ENCODE measurements around the gene SERHL2. TPM values are rescaled to one million over a fixed set of nuclear protein-coding genes. Genes with fewer than 3 reads are reported as not detected.
"Not testable (repeated sequence)": the region's sequence is repeated elsewhere in the genome, so short reads cannot be mapped to it uniquely, and the experiment has no call there.

The SERHL2 gene
- total RNA-seq, 2 experiments from 2014 or later = 0.83 to 0.97 TPM

DNA sequence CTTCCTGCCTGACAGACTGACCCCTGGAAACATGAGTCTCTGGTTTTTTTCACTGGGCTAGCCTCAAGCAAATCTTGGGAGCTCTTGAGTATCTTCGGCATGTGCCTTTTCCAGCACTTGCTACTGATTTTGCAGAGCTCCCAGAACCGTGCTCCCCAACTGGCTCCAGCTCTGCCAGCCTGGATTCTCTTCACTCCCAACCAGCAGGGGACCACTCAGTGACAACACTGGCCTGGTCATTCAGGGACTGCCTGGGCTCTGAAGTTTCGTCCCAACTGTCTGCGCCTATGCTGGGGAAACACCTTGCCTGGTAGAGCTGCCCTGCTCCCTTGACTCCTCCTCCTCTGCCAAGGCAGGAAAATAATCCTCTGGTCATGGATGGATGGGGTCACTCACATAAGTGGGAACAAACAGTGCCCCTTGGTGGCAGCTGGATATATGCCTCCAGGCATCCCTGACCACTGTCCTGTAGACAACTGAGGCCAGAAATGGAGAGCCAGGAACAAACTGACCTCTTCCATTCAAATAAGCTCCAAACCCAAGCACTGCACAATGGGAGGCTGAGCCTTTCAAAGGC is 30.7 kb downstream of the SERHL2 start:
- Mint-ChIP-seq H3K27me3 (no peaks in the 10 kb centered on the region), H3K9me3 (no peaks in the 10 kb centered on the region), H3K36me3 (ENCODE audit: low read depth) (peaks cover 37% of the 10 kb centered on the region), H3K4me3 (no peak overlapping the region), H3K27ac (no peak overlapping the region), H3K4me1 (peaks cover 10% of the 10 kb centered on the region)
- CTCF ChIA-PET = interaction anchor here (1.4 kb wide), 1 partner anchor 9 kb away, joined by 4 read pairs; no protein-coding TSS in a partner anchor
- no peak for DNase-seq
- POLR2A ChIA-PET = no interaction called here

DNA sequence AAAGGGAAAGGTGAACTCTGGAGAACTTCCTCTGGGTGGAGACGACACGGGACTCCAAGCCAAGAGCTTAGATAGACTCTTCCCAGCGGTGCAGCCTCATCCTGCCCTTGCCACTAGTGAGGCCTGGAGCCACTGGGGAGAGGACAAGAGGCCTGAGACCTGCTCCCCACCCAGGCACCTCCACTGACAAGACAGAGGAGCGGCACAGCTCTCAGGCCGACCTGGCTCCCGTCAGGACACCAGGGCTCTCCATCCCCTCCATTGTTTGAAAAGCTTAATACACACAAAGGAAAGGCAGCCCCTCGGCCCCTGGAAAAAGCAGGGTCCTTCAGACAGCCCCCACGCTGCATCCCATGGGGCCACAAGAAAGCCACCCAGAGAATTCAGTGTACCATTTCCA is 31.3 kb downstream of the SERHL2 start:
- CTCF ChIA-PET = interaction anchor here (1.2 to 1.4 kb wide), 2 partner anchors 8 to 24 kb away, joined by 4 to 5 read pairs; no protein-coding TSS in a partner anchor
- H3K27ac Mint-ChIP-seq = no peak overlapping the region
- H3K4me3 Mint-ChIP-seq = no peak overlapping the region
- peaks cover 41% of the 10 kb centered on the region for H3K36me3 Mint-ChIP-seq (ENCODE audit: low read depth)
- no peak for DNase-seq
- POLR2A ChIA-PET = no interaction called here
- peaks cover 10% of the 10 kb centered on the region for H3K4me1 Mint-ChIP-seq
- no peaks in the 10 kb centered on the region for H3K27me3 Mint-ChIP-seq
- no peaks in the 10 kb centered on the region for H3K9me3 Mint-ChIP-seq

DNA sequence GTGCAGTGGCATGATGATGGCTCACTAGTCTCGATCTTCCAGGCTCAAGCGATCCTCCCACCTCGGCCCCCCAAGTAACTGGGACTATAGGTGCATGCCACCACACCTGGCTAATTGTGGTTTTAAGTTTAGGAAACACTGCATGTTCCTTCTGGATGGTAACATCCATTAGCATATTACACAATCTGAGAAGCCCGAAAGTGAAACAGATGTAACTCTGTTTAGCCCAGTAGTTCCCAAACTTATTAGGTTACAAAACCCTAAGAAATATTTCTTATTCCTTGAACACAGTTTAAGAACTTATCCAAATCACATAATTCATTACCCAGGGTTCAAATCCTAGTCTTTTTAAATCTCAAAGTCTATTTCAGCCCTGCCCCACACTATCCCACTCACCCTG is 32.6 kb downstream of the SERHL2 start:
- peaks cover 6% of the 10 kb centered on the region for H3K4me1 Mint-ChIP-seq
- H3K4me3 Mint-ChIP-seq = no peak overlapping the region
- no peaks in the 10 kb centered on the region for H3K9me3 Mint-ChIP-seq
- no peak for DNase-seq
- H3K27ac Mint-ChIP-seq = no peak overlapping the region
- ChIA-PET CTCF (no interaction called here), POLR2A (no interaction called here)
- peaks cover 48% of the 10 kb centered on the region for H3K36me3 Mint-ChIP-seq (ENCODE audit: low read depth)
- H3K27me3 Mint-ChIP-seq = no peaks in the 10 kb centered on the region

DNA sequence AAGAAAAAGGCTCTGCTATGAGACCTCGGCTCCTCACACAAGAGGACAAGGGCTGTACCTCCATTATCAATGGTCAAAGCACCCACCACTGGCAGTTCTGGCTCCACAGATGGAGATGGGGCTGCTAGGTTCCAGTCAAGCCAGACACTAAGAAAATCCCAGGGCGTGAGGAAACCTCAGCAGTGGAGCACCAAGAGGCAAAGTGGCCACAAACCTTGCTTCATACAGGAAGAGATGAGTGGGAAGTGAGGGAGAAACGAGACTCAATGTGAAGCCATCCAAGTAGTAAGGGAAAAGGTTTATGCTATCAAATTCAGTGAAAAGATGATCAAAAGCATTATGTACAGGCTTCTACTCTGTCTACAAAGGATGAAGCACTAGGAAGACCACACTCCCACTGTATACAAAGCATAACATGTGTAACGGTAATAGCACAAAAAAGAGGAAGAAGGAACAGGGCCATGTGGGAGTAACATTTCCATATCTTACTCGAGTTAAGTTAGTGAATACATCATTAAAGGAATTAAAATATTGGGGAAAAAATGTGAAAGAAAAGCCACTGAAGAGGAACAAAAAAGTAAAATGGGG is 33.9 kb downstream of the SERHL2 start:
- CTCF ChIA-PET = interaction anchor here (0.6 kb wide), 1 partner anchor 70 kb away, joined by 4 read pairs; no protein-coding TSS in a partner anchor
- no peak overlapping the region for H3K4me3 Mint-ChIP-seq
- H3K27me3 Mint-ChIP-seq = no peaks in the 10 kb centered on the region
- DNase-seq = no peak
- H3K27ac Mint-ChIP-seq = no peak overlapping the region
- POLR2A ChIA-PET = no interaction called here
- no peaks in the 10 kb centered on the region for H3K4me1 Mint-ChIP-seq
- H3K36me3 Mint-ChIP-seq (ENCODE audit: low read depth) = peaks cover 45% of the 10 kb centered on the region
- no peaks in the 10 kb centered on the region for H3K9me3 Mint-ChIP-seq

DNA sequence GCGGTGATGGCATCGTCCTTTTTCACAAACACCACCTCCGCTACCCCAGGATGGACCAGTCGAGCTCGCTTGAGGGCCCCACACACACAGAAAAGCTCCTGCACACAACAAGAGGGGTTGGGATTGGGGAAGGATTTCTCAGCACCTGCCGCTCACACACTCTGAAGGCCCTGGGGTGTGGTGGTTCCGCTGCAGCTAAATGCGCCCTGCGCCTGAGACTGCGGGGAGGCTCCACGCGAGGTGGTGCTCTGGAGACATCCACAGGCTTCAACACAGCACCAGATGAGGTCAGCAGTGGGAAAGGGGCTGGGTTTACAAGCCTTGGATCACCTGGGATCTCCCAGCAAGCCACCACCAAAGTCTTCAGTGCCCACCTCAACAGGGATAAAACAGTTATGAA is 38.2 kb downstream of the SERHL2 start:
- H3K4me1 Mint-ChIP-seq = no peaks in the 10 kb centered on the region
- H3K36me3 Mint-ChIP-seq (ENCODE audit: low read depth) = peaks cover 43% of the 10 kb centered on the region
- DNase-seq = no peak
- ChIA-PET CTCF (interaction anchor here (0.6 kb wide), 1 partner anchor 9 kb away, joined by 4 read pairs; no protein-coding TSS in a partner anchor), POLR2A (no interaction called here)
- no peaks in the 10 kb centered on the region for H3K9me3 Mint-ChIP-seq
- no peaks in the 10 kb centered on the region for H3K27me3 Mint-ChIP-seq
- no peak overlapping the region for H3K4me3 Mint-ChIP-seq
- no peak overlapping the region for H3K27ac Mint-ChIP-seq

DNA sequence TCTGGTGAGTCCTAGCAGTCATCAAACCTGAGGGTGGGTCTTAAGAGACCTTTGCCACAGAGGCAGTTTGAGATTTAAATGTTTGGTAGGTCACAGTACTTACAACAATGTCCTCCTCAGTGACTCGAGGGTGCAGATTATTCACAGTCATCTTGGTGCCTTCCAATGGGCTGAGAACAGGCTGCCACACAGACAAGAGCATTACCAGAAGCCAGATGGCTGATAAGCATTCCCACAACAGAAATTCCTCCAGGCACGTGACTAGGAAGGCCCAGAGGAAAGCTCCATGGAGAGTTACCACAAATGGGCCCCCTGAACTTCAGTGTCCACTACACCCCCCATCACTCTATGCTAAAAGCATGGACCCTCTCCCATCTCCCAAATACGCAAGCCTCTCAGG is 41.7 kb downstream of the SERHL2 start:
- Mint-ChIP-seq H3K27ac (no peak overlapping the region), H3K27me3 (no peaks in the 10 kb centered on the region), H3K9me3 (no peaks in the 10 kb centered on the region), H3K36me3 (ENCODE audit: low read depth) (peaks cover 41% of the 10 kb centered on the region), H3K4me1 (no peaks in the 10 kb centered on the region), H3K4me3 (no peak overlapping the region)
- ChIA-PET POLR2A (no interaction called here), CTCF (interaction anchor here (1.0 kb wide), 1 partner anchor 19 kb away, joined by 4 read pairs; the partner anchor contains the start of gene POLDIP3)
- DNase-seq = no peak

DNA sequence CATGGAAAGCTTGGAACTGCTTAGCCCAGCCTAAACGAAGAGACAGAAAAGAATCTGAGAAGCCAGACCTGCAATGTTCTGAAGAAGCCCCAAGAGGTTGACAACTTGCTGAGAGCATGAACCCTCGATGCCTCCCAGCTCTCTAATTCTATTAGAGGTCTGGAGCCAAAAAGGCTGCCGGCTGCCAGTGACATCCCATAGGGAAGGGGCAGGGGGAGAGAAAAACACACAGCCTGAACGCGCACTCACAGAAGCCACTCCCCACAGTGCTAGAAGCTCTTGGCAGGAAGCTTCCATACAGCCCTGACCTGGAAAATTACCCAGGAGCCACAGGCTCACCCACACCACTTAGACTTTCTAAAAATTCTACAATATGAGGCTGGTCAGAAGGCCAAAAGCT is 42.6 kb downstream of the SERHL2 start:
- Mint-ChIP-seq H3K4me3 (no peak overlapping the region), H3K4me1 (no peaks in the 10 kb centered on the region), H3K27me3 (no peaks in the 10 kb centered on the region), H3K9me3 (no peaks in the 10 kb centered on the region), H3K36me3 (ENCODE audit: low read depth) (peaks cover 43% of the 10 kb centered on the region), H3K27ac (no peak overlapping the region)
- ChIA-PET POLR2A (no interaction called here), CTCF (interaction anchor here (0.6 to 1.0 kb wide), 2 partner anchors 18 to 29 kb away, joined by 3 to 4 read pairs; partner anchors contain the start of gene POLDIP3)
- no peak for DNase-seq

DNA sequence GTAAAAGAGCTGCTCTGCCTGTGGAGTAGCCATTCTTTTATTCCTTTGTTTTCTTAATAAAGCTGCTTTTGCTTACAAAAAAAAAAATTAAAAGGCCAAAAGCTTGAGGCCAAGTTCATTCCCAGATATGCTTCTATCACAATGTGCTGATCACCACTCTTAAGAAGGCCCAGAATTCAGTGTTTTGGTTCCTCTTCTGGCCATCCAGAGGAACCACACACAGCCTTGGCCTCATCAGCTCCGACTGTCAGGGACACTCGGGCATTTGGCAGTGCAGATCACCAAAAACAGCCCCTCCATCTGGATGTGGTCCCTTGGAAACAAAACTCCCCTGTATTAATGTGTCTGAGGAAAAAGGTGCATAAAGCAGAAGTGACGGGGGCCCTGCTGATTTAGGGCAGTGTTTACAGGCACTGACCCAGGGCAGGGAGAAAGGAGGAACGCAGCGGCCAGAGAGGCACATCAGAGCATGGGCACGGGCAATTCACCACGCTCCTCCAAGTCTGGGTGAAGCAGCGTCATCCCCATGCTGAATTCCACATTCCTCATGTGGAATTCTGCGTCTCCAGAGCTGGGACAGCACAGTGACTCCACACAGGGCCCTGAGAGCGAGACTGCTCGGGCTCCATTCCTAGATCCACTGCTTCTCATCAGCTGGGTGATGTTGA is 43.2 kb downstream of the SERHL2 start:
- Mint-ChIP-seq H3K36me3 (ENCODE audit: low read depth) (peaks cover 44% of the 10 kb centered on the region), H3K9me3 (no peaks in the 10 kb centered on the region), H3K4me3 (no peak overlapping the region), H3K4me1 (peaks cover 4% of the 10 kb centered on the region), H3K27ac (no peak overlapping the region), H3K27me3 (no peaks in the 10 kb centered on the region)
- CTCF ChIA-PET = interaction anchor here (0.7 kb wide), 1 partner anchor 421 kb away, joined by 4 read pairs; no protein-coding TSS in a partner anchor
- POLR2A ChIA-PET = no interaction called here
- DNase-seq = no peak

DNA sequence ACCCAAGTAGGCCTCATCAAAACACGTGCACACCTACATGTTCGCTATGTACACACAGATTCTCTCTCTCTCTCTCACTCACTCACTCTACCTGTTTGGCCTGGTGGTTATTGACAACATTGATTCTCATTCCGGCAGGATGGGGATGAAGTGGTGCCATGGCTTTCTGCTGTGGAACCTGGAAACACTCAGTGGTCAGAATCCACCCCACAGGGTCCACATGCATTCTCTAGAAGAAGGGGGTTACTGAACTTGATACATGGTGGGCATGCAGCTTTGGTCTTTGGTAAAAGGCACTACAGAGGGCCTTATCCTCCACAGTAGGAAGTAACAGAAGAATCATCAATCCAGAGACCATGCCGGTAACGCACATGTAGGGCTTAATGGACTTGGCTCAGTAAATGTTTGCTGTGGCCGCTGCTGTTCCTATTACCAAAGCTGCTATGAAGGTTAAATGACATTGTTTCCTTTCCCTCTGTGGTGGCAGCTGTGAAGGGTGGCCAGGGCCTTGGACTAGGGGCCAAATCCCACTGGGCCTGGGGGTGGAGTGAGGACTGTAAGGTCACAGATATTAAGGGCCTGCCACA is 48.2 kb downstream of the SERHL2 start:
- DNase-seq = no peak
- H3K4me1 Mint-ChIP-seq = peaks cover 4% of the 10 kb centered on the region
- POLR2A ChIA-PET = no interaction called here
- H3K9me3 Mint-ChIP-seq = no peaks in the 10 kb centered on the region
- H3K27me3 Mint-ChIP-seq = no peaks in the 10 kb centered on the region
- peaks cover 33% of the 10 kb centered on the region for H3K36me3 Mint-ChIP-seq (ENCODE audit: low read depth)
- H3K27ac Mint-ChIP-seq = no peak overlapping the region
- CTCF ChIA-PET = interaction anchor here (0.6 to 2.4 kb wide), 2 partner anchors 9 to 10 kb away, joined by 4 to 5 read pairs; no protein-coding TSS in a partner anchor
- no peak overlapping the region for H3K4me3 Mint-ChIP-seq

DNA sequence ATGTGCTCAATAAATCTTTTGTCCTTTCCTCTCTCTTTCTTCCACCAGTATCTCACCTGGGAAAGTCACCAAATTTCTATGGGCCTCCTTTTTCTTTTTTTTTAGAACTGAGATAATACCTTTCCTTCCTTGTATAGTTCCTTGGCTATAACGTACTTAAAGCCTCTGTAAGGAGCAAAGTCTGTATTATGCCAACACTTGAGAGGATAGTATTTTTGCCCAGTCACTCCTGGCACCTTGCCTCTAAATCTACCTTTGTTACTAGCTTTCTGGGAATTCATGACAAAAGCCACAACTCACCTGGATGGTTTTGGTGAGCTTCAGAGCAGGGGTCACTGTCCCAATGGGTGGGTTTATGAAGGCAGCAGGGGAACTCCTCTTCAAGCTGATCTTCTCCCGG is 48.7 kb downstream of the SERHL2 start:
- H3K4me1 Mint-ChIP-seq = peaks cover 4% of the 10 kb centered on the region
- H3K27me3 Mint-ChIP-seq = no peaks in the 10 kb centered on the region
- peaks cover 33% of the 10 kb centered on the region for H3K36me3 Mint-ChIP-seq (ENCODE audit: low read depth)
- H3K9me3 Mint-ChIP-seq = no peaks in the 10 kb centered on the region
- CTCF ChIA-PET = no interaction called here
- H3K27ac Mint-ChIP-seq = no peak overlapping the region
- H3K4me3 Mint-ChIP-seq = no peak overlapping the region
- POLR2A ChIA-PET = no interaction called here
- DNase-seq = no peak

DNA sequence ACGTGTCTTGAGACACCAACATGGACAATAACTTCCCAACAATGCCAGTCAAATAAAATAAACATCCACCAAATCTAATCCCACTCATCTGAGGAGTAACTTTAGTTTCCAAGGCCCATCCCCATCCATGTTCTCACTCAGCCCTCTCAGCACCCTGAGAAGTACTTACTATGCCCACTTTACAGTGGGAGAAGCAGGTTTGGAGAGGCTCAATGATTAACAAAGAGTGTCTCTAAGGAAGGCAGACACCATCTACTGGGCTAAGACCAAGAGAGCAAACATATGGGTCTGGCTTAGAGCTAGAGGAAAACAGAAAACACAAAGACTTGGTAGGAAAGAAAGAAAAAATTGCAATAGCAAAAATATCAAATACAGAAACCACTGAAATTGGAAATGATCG is 49.7 kb downstream of the SERHL2 start:
- Mint-ChIP-seq H3K27ac (no peak overlapping the region), H3K27me3 (no peaks in the 10 kb centered on the region), H3K4me1 (peaks cover 4% of the 10 kb centered on the region), H3K4me3 (no peak overlapping the region), H3K9me3 (no peaks in the 10 kb centered on the region), H3K36me3 (ENCODE audit: low read depth) (peaks cover 34% of the 10 kb centered on the region)
- POLR2A ChIA-PET = no interaction called here
- CTCF ChIA-PET = no interaction called here
- no peak for DNase-seq

DNA sequence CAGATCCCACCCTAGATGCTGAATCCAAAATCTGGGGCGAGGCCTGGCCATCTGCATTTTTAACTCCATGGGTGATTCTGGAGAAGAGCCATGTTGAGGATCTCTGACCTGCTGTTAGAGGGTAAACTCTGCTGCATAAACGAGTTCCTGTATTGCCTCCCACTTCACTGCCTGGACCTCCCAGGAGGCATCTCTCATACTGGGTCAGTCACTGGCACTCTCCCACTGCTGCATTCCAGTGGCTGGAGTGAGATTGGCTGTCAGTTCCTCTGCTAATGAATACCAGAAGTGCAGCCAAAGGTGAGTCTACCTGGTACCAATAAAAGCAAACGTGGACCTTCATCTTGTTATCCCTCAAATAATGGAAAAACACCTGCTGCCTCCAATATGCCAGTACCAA is 50.6 kb downstream of the SERHL2 start:
- CTCF ChIA-PET = no interaction called here
- Mint-ChIP-seq H3K4me3 (no peak overlapping the region), H3K27me3 (no peaks in the 10 kb centered on the region), H3K4me1 (peaks cover 9% of the 10 kb centered on the region), H3K27ac (no peak overlapping the region), H3K36me3 (ENCODE audit: low read depth) (peaks cover 31% of the 10 kb centered on the region), H3K9me3 (no peaks in the 10 kb centered on the region)
- POLR2A ChIA-PET = no interaction called here
- DNase-seq = no peak

DNA sequence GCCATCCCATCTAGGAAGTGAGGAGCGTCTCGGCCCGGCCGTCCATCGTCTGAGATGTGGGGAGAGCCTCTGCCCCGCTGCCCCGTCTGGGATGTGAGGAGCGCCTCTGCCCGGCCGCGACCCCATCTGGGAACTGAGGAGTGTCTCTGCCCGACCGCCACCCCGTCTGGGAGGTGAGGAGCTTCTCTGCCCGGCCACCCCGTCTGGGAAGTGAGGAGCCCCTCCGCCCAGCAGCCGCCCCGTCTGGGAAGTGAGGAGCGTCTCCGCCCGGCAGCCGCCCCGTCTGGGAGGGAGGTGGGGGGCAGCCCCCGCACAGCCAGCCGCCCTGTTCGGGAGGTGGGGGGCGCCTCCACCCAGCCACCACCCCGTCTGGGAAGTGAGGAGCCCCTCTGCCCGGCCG is 53.9 kb downstream of the SERHL2 start:
- H3K27ac Mint-ChIP-seq, H3K27me3 Mint-ChIP-seq, DNase-seq, H3K4me3 Mint-ChIP-seq, POLR2A ChIA-PET, H3K9me3 Mint-ChIP-seq: not testable (repeated sequence)
- H3K4me1 Mint-ChIP-seq = peaks cover 34% of the 10 kb centered on the region
- CTCF ChIA-PET = interaction anchor here (1.2 kb wide), 1 partner anchor 36 kb away, joined by 4 read pairs; no protein-coding TSS in a partner anchor
- H3K36me3 Mint-ChIP-seq (ENCODE audit: low read depth) = peaks cover 28% of the 10 kb centered on the region

Measured in activated CD4-positive, alpha-beta T cell treated with anti-CD3 and anti-CD28 coated beads, Interleukin-2, amount 10 ng/mL, durations not matched to agents 7 days and 5 days (primary cell).